Endothelial cell of umbilical vein (primary cell): Measurements from ENCODE around the gene DTL. TPM values are rescaled to one million over a fixed set of nuclear protein-coding genes. Genes with fewer than 3 reads are reported as not detected.

Experiments
- BruUV-seq: library from RNA; stranded (reverse); fragments of 400-500 nt; replicated peaks from 2 replicates; lab custom pipeline; 2021; lab: Mats Ljungman, UMichigan
- CTCF ChIA-PET: fragments of 300-600, 350-600 bp; sonication (Branson Sonifier 250); formaldehyde crosslinking; loops from one replicate; lab custom pipeline; 2021; ENCODE audit warnings: antibody characterized with exemption, inconsistent platforms; lab: Charles Lee
- POLR2A ChIA-PET: fragments of 300-600, 350-600 bp; sonication (Branson Sonifier 250); formaldehyde crosslinking; loops from one replicate; lab custom pipeline; 2021; ENCODE audit warnings: antibody characterized with exemption, inconsistent platforms; lab: Charles Lee
- DNase-seq: peaks from one replicate; pipeline ENCODE4 v3.0.0-alpha.2; 2011; ENCODE audit warnings: low read depth, low spot score
- FAIRE-seq: peaks from 2 replicates; lab custom pipeline; 2011; peaks lifted over from hg19 to GRCh38; lab: Jason Lieb, UNC
- H2AFZ ChIP-seq: 2 replicates; pipeline ENCODE4 v1.6.0; 2012; ENCODE audit warnings: low read depth, low read length, control low read depth, inconsistent platforms
- H3K27ac ChIP-seq: 2 replicates; pipeline ENCODE4 v1.5.1; 2011; ENCODE audit warnings: low read depth, mild to moderate bottlenecking, control low read depth, low read length, moderate library complexity; ENCODE audit not compliant: insufficient read depth
- H3K27me3 ChIP-seq, 2 experiments: 2 replicates each; pipeline versions ENCODE4 v1.6.0 to v1.6.1; 2011; ENCODE audit warnings: low read length in 2 of 2, mixed read lengths in 1 of 2; ENCODE audit not compliant: control insufficient read depth in 2 of 2, insufficient read depth in 2 of 2
- H3K36me3 ChIP-seq, 2 experiments: 2 replicates in 1 of 2; 3 replicates in 1 of 2; pipeline ENCODE4 v1.5.1; 2011; ENCODE audit warnings: low read length in 2 of 2, mild to moderate bottlenecking in 1 of 2, moderate library complexity in 1 of 2; ENCODE audit not compliant: control insufficient read depth in 2 of 2, insufficient read depth in 2 of 2; ENCODE audit errors: extremely low read depth in 1 of 2
- H3K4me1 ChIP-seq: 3 replicates; pipeline ENCODE4 v1.5.1; 2011; ENCODE audit warnings: mild to moderate bottlenecking, low read length; ENCODE audit not compliant: control insufficient read depth, insufficient read depth; ENCODE audit errors: extremely low read depth
- H3K4me2 ChIP-seq: 2 replicates; pipeline ENCODE4 v1.6.1; 2011; ENCODE audit warnings: low read length, control low read depth, mixed read lengths; ENCODE audit not compliant: insufficient read depth
- H3K4me3 ChIP-seq, 3 experiments: fragments of 200-600 bp in 1 of 3; sonication (generic), shearing (Covaris generic) in 1 of 3; replicated peaks in 1 of 3; 2 replicates each; pipeline ENCODE4 v1.5.1; 2011 to 2016; ENCODE audit warnings: control low read depth in 3 of 3, low read length in 3 of 3, mild to moderate bottlenecking in 2 of 3, inconsistent platforms in 1 of 3, low read depth in 1 of 3, moderate library complexity in 1 of 3; ENCODE audit not compliant: insufficient read depth in 1 of 3
- H3K79me2 ChIP-seq: 2 replicates; pipeline ENCODE4 v1.6.0; 2012; ENCODE audit warnings: low read length, inconsistent platforms; ENCODE audit not compliant: control insufficient read depth, insufficient read depth
- H3K9ac ChIP-seq: replicated peaks from 2 replicates; pipeline ENCODE3; 2011; ENCODE audit warnings: low read length, control low read depth; ENCODE audit not compliant: insufficient read depth; ENCODE audit errors: extremely low read depth
- H3K9me1 ChIP-seq: replicated peaks from 3 replicates; pipeline ENCODE4 v1.6.0; 2011; ENCODE audit warnings: mild to moderate bottlenecking, low read length; ENCODE audit not compliant: control insufficient read depth, insufficient read depth; ENCODE audit errors: extremely low read depth
- H3K9me3 ChIP-seq: replicated peaks from 2 replicates; pipeline ENCODE4 v1.5.1; 2012; ENCODE audit warnings: low read length, inconsistent platforms; ENCODE audit not compliant: control insufficient read depth, insufficient read depth
- H4K20me1 ChIP-seq: replicated peaks from 2 replicates; pipeline ENCODE3; 2011; ENCODE audit warnings: mild to moderate bottlenecking, low read length; ENCODE audit not compliant: control insufficient read depth, insufficient read depth; ENCODE audit errors: extremely low read depth
- GATA2 ChIP-seq: IDR thresholded peaks from 2 replicates; pipeline ENCODE4 v1.7.0; 2011; ENCODE audit warnings: low read depth, mild to moderate bottlenecking, moderate library complexity, mixed read lengths, low read length; ENCODE audit not compliant: insufficient read length, insufficient read depth
- JUN ChIP-seq: IDR thresholded peaks from 2 replicates; pipeline ENCODE4 v1.6.1; 2011; ENCODE audit warnings: borderline replicate concordance, low read depth; ENCODE audit not compliant: insufficient read length, insufficient read depth
- MYC ChIP-seq: IDR thresholded peaks from one replicate; pipeline ENCODE4 v1.6.1; 2011; ENCODE audit warnings: mild to moderate bottlenecking, low read depth, low read length
- POLR2A ChIP-seq: IDR thresholded peaks from 2 replicates; pipeline ENCODE4 v1.6.1; 2012; ENCODE audit warnings: low read depth, mild to moderate bottlenecking, control low read depth, low read length
- POLR2AphosphoS5 ChIP-seq: IDR thresholded peaks from 2 replicates; pipeline ENCODE4 v1.6.1; 2012; ENCODE audit warnings: low read depth, mild to moderate bottlenecking, control low read depth, low read length, moderate library complexity; ENCODE audit not compliant: insufficient read depth
- dilution Hi-C: fragments of 300-500 bp; cut with MboI; formaldehyde crosslinking; loops from one replicate; pipeline ENCODE4 v1.15.0; 2019; ENCODE audit warnings: low sequenced_read_pairs; ENCODE audit not compliant: extremely low pct_ligation_motif_present
- intact Hi-C: fragments of 100-400 bp; cut with micrococcal nuclease; formaldehyde crosslinking; loops from one replicate; pipeline ENCODE4 v1.10.0; 2022
- polyA plus RNA-seq, 4 experiments: library from polyadenylated mRNA; depleted of rRNA in 3 of 4; stranded (reverse) in 3 of 4; unstranded in 1 of 4; fragments of >200 nt; gene quantifications; 2 replicates each; pipeline versions ENCODE4 v1.2.1 to v1.2.3, GENCODE V29; 2011 to 2012; ENCODE audit warnings: missing spikeins in 1 of 4
- total RNA-seq: library from RNA; stranded (reverse); gene quantifications from 2 replicates; pipeline ENCODE4 v1.2.3, GENCODE V29; 2021
- TF ChIP-seq, protein P1 (sequence below): IDR thresholded peaks from 2 replicates; pipeline ENCODE4 v1.6.1; 2011; ENCODE audit not compliant: insufficient read depth, insufficient read length
- TF ChIP-seq, protein P2 (sequence below), 2 donors: IDR thresholded peaks; 1 replicate in 1 of 2; 2 replicates in 1 of 2; pipeline ENCODE4 v1.5.1; 2011; ENCODE audit warnings: low read length in 2 of 2, mild to moderate bottlenecking in 2 of 2, moderate library complexity in 2 of 2, control low read depth in 1 of 2, inconsistent platforms in 1 of 2, low read depth in 1 of 2; ENCODE audit not compliant: insufficient read depth in 1 of 2; ENCODE audit errors: extremely low read depth in 1 of 2

The DTL gene
- total and polyA plus RNA-seq, 2 donors (not counting 3 experiments of a cell fraction or from before 2014, with no cell fraction given), result 11.2 to 26.5 TPM

DNA sequence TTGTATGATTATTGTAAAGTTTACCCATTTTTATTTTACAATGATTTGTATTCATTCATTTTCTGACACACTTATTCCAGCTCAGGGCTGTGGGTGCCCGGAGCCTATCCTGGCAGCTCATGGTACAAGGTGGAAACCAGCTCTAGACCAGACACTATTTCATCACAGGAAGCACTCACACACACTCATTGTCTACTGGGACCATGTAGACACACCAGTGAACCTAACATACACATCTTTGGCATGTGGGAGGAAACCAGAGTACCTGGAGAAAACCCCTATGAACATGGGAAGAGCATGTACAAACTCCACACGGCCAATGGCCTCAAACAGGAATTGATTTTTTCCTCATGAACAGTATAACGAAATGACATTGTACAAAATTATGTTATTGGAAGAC is 2.4 kb downstream of the DTL start:
- Histone ChIP-seq H3K9me3 (no peaks in the 10 kb centered on the region), H3K4me2 (peak overlapping the region; percentile 38), H4K20me1 (no peaks in the 10 kb centered on the region), H3K36me3 (no peaks in the 10 kb centered on the region), H2AFZ (peak overlapping the region; percentile 50), H3K9me1 (no peaks in the 10 kb centered on the region), H3K27me3 (no peaks in the 10 kb centered on the region), H3K27ac (no peak overlapping the region), H3K79me2 (peaks cover 76% of the 10 kb centered on the region), H3K4me1 (peaks cover 28% of the 10 kb centered on the region), H3K4me3 (no peak overlapping the region), H3K9ac (no peak overlapping the region)
- no TSS peak for BruUV-seq
- ChIA-PET POLR2A (no interaction called here), CTCF (no interaction called here)
- TF ChIP-seq MYC (no peak), GATA2 (no peak), POLR2A (no peak), POLR2AphosphoS5 (no peak), JUN (no peak)
- TF ChIP-seq, protein P1, sequence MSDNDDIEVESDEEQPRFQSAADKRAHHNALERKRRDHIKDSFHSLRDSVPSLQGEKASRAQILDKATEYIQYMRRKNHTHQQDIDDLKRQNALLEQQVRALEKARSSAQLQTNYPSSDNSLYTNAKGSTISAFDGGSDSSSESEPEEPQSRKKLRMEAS, result no peak
- TF ChIP-seq, protein P2, sequence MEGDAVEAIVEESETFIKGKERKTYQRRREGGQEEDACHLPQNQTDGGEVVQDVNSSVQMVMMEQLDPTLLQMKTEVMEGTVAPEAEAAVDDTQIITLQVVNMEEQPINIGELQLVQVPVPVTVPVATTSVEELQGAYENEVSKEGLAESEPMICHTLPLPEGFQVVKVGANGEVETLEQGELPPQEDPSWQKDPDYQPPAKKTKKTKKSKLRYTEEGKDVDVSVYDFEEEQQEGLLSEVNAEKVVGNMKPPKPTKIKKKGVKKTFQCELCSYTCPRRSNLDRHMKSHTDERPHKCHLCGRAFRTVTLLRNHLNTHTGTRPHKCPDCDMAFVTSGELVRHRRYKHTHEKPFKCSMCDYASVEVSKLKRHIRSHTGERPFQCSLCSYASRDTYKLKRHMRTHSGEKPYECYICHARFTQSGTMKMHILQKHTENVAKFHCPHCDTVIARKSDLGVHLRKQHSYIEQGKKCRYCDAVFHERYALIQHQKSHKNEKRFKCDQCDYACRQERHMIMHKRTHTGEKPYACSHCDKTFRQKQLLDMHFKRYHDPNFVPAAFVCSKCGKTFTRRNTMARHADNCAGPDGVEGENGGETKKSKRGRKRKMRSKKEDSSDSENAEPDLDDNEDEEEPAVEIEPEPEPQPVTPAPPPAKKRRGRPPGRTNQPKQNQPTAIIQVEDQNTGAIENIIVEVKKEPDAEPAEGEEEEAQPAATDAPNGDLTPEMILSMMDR (IDR thresholded peaks at IDR 0.05; ENCODE audit: extremely low read depth in 1 of 2, insufficient read depth in 1 of 2, low read depth in 1 of 2, low read length in 2 of 2), result no peak
- dilution Hi-C loops (no loop called here), intact Hi-C loops (no loop called here)
- FAIRE-seq, result no peak
- no peak for DNase-seq
